D721Med (cell line): ENCODE results near the gene CFI.

ENCODE experiments used
- DNase-seq: peaks from one replicate; pipeline ENCODE4 v3.0.0; 2011; ENCODE audit warnings: low spot score; ENCODE audit not compliant: insufficient read length
- FAIRE-seq: peaks from 2 replicates; lab custom pipeline; 2011; peaks lifted over from hg19 to GRCh38; lab: Jason Lieb, UNC
- CTCF ChIP-seq: IDR thresholded peaks from 2 replicates; pipeline ENCODE4 v1.5.1; 2012; ENCODE audit warnings: mild to moderate bottlenecking, control low read depth; ENCODE audit not compliant: insufficient read depth; ENCODE audit errors: missing control alignments

Gene CFI

GRCh38 chr4:109722357-109722756 is 79.4 kb downstream of the CFI start:
- no peak for FAIRE-seq
- TF ChIP-seq CTCF: no peak
- DNase-seq: no peak

- no peak for TF ChIP-seq CTCF
- DNase-seq: no peak
- FAIRE-seq: no peak
These were observed 80.8 kb downstream of the CFI start for GRCh38 chr4:109721033-109721432.

GRCh38 chr4:109719604-109720003 is 82.2 kb downstream of the CFI start:
- FAIRE-seq (no peak), DNase-seq (no peak)
- no peak for TF ChIP-seq CTCF

- TF ChIP-seq CTCF: no peak
- DNase-seq (no peak), FAIRE-seq (no peak)
These were observed 83.0 kb downstream of the CFI start for GRCh38 chr4:109718759-109719158.

- no peak for TF ChIP-seq CTCF
- no peak for FAIRE-seq
- no peak for DNase-seq
These were observed 88.3 kb downstream of the CFI start for GRCh38 chr4:109713500-109713899.

- FAIRE-seq: no peak
- DNase-seq: no peak
- no peak for TF ChIP-seq CTCF
These were observed 92.8 kb downstream of the CFI start for GRCh38 chr4:109708990-109709389.

- TF ChIP-seq CTCF: no peak
- DNase-seq: no peak
- FAIRE-seq: no peak
These were observed 93.4 kb downstream of the CFI start for GRCh38 chr4:109708435-109708834.
